GM21423 (cell line): ENCODE results near the gene NOS1AP.

ENCODE experiments used
- ATAC-seq: cut with Tn5 transposase; IDR thresholded peaks from one replicate; pipeline ENCODE4 v1.9.1; 2021; ENCODE audit warnings: mild to moderate bottlenecking, moderate library complexity; ENCODE audit not compliant: unreplicated experiment

Gene NOS1AP

DNA sequence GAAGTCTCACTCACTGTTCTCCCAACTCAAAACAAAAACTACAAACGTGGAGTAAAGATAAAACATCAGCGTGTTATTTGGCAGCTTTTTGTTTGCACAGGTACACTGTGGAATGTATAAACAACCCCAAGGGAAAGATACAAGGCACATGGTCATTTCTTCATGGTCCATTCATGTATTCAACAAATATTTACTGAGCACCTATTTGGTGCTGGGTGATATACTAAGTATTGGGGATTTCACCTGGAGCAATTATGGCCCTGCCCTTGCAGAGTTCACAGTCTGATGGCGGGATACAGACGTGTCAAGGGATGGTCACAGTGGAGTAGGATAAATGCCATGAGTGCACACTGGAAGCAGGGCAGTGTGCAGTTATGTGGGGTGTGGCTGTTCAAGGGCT is 171.1 kb downstream of the NOS1AP start:
- no peak for ATAC-seq

DNA sequence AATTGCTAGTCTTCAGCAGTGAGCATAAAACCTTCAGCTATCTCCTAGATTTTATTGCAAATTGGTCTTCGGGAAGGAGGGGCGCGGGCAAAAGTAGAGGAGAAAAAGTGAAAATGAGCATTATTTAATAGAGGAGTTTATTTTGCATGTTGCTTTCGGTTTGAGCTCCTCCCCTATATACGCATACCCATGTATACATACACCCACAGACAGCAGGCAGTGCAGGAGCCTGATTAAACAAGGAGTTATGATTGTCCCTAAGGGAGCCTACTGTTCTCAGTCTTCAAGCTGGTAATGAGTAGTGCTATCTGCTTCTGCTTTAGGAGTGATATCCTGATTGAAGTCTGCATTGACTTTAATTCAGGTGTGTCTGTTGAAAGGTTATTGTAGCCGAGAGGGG is 173.3 kb downstream of the NOS1AP start:
- ATAC-seq: no peak

DNA sequence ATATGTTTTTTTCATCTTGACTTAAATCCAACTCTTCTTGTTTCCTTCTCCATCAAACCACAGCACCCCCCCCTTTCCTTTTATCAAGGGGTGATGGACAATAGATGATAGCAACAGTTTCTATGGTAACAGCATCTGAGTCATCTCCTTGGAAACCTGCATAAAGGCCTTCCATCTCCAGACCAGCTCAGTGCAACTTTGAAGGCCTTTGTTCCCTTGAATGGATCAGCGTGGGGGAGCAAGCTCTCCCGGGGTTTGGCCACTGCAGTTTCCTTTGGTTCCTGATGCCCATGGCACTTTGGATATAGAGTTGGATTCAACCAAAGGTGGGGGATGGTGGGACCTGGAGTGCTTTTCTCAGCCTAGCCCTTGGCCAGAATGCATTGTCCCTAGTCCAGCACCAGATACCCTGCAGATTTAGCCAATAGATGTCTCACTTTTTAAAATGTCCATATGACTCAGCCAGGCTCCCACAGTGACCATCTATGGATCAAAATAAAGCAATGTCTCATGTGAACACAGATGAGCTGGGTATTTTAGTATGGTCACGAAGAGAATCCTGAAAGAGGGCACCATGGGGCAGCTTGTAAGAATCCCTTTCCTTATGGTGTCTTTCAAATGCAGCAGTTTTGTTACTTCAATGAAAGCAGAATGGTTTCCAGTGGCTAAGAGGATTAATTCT is 179.5 kb downstream of the NOS1AP start:
- no peak for ATAC-seq

DNA sequence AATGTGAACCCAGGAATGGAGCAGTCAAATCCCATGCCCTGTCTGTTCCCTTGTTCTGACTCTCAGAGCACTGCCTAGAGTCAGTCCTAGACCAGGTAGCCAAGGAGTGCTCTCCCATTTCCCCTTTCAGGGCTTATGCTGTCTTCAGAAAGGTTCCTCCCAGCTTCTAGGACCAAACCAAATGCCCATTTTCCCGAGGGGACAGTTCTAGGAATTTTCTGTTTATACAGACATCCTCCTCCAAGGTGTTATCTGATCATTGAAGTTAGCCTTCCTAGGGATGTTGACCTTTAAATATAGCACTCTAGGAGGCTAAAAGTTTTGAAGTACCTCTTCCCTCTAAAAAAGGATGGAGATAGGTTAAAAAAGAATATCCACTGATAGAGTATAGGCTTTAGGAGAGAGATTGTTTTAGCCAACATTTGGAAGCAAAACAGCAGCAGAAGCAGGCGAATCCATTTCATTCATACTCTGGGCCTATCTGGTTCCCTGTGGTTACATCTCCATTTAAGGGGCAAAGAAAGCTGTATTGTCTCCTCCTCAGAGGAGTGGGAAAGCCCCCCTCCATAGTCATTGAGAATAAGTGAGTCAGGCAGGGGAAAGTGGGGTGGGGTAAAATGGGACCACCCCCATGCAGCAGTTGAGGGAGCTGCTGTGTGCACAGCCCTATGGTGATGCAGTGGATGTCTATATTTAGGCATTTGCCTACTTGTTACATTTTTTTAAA is 180.7 kb downstream of the NOS1AP start:
- ATAC-seq: no peak

DNA sequence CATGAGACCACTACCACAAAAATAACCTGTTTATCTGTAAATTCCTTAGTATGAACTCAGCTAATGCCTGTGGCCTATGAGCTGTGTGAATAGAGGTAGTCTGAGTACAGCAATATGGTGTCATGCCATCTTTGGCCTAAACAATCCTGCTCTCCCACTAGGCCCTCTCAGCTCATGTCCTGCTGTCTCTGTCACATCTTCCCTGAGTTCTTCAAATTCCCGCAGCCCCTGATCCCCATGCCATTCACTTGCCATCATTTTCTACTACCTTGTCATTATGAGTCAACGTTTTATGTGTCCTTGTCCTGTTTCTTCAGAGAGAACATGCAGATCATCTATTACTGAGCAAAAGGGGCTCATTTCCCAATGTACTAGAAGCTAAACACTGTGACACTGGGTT is 181.6 kb downstream of the NOS1AP start:
- ATAC-seq: no peak

DNA sequence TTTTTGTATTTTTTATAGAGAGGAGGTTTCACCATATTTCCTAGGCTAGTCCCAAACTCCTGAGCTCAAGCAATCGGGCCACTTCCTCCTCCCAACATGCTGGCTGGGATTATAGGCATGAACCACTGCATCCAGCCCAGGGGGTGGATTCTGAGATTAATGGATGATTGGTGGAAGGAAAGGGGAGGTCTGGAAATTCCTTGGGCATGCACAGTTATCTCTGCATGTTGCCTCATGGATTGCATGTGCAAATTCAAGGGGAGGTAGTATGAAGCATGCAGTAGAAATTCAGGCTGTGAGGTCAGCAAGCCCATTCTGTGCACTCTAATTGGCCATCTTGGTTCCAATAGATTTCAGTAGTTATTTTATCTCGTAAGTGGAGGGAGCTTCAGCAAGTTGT is 182.7 kb downstream of the NOS1AP start:
- no peak for ATAC-seq

DNA sequence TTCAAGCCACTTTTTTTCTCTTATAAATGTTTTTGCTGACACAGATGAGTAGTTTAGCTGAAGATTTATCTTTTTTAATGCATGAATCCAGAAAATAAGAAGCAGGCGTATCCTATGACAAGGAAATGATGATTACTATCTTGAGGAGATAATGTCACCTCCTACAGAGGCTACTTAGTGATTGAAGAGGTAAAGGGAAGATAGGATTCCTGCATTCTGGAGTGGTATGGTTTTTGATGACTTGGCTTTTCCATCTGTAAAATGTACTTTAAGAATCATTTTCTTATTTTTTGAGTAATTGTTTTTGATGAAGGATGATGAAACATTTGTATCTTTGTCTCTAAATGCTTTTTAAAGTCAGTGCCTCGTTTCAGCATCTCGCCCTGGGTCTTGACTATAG is 184.3 kb downstream of the NOS1AP start:
- ATAC-seq: no peak

DNA sequence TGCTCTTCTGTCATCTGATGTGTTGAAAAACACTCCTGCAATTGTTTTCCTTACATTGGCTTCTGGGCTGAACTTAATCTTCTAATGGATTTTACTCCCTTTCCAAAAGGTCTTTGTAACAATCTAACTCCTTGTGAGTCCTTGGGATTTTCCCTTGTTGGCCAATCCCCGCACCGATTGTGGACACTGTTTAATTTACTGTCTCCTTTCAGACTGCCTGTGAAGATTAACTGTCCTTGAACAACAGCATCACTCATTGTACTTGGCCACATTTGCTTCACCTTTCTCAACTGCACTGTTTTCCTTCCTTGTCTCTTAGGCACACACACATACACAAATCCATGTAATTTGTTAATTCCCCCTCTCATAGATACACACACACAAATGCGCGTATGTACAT is 186.8 kb downstream of the NOS1AP start:
- ATAC-seq: no peak

DNA sequence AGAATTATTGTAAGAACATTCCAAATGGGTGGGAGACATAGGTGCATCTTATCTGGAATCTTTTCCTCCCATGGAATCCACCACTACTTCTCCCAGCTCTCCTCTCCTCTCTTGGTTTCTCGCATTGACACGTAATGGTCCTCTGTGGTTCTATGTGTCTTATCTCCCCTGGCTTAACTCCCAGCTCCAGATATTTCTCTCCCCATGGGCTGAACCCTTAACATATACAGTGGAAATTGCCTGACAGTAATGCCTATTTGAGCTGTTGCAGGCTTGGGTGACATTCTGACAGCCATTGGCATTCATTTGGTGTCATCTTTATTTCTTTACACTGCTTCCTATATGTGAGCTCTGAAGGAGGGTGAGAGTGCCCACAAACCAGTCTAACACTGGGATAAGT is 188.9 kb downstream of the NOS1AP start:
- ATAC-seq: no peak

DNA sequence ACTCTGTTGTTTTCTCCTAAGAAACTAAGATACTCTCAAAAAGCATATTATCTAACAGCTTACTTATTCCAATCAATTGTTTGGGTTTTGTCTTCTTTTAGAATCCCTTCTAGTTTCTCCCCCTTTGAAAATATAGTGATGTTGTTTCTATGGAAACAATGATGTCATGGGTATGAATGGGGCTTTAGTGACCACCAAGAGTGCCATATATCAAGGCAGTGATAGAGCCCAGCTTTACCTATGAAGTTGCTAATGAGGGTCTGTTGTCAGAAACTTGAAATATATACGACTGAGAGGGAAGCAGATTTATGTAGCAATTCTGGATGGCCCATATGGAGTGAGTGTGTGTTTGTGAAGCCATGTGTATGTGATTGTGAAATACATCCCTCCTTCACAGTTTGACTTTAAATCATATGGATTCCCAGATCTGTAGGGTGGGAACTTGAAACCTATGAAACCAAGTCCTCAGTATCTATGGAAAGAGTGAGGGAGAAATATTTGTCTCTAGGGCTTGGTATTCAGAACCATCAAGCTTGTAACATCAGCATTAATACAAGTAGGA is 190.5 kb downstream of the NOS1AP start:
- ATAC-seq: no peak

DNA sequence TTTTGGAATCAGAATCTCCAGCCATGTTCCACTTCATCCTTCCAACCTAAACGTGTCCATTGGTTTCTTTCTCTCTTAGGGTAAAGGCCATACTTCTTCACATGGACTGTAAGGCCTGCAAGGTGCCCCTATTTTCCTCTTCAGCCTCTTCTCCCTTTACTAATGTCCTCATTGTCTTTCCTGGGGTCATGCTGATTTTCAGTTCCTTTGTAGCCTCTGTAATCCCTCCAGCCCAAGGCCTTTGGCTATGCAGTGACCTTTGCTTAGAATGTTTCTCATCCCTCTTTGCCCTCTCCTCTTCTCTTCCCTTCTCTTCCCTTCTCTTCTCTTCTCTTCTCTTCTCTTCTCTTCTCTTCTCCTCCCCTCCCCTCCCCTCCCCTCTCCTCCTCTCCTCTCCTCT is 194.6 kb downstream of the NOS1AP start:
- no peak for ATAC-seq

DNA sequence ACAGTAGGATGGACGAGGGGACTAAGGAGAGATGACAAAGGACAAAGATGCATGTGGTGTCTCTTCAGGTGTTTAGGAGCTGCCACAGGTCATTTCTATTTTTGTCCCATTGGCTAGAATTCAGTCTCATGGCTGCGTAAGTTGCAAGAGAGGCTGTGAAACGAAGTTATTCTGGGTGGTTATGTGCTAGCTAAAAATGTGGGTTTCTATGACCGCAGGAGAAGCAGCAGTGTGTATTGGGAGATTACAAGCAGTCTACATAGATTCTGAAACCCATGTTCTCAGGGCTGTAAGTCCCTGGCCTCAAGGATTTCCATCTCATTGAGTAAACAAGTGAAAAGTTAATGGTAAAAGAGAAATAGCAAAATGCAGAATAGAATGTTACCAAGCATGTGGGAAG is 196.5 kb downstream of the NOS1AP start:
- ATAC-seq: no peak

DNA sequence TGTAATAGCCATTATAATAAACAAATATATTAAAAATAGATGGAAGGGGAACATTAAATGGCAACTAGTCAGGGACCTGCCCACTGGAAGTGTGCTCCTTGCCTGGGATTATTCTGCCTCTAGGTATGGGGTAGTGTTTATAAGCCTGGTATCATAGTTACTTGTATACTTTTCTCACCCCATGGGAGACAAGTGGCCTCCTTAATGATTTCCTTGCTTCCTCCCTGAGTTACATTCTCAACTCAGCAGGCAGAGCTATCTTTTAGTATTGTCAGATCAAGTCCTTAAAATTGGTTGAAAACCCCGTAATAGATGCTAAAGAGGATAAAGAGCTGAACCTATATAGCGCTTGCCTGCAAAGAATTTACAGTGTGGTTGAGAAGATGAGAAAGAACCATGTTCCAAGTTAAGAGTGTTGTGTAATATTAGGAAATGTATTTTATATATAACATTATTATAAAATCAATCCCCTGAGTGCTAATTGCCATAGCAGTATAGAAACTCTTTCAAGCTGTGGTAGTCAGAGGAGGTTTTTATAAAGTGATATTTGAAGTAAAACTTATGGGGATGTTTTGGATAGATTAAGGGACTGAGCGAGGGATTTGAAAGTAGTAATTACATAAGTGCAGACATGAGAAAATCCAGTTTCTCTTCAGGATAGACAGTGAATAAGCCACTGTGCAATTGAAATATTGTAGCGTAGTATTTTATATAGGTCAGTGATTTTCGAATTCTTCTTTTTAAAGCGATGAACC is 200.7 kb downstream of the NOS1AP start:
- no peak for ATAC-seq

DNA sequence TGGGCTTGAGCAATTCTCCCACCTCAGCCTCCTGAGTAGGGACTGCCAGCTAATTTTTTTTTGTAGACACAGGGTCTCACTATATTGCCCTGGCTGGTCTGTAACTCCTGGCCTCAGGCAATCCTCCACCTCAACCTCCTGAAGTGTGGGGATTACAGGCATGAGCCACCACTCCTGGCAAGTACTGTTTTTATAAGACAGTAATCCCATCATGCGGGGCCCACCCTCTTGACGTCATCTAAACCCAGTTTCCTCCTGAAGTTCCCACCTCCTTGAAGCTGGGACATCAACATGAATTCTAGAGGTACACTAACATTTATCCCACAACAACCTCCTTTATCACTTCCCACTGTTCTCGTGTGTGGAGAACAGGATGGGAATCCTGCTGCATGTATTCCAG is 202.5 kb downstream of the NOS1AP start:
- ATAC-seq: no peak

DNA sequence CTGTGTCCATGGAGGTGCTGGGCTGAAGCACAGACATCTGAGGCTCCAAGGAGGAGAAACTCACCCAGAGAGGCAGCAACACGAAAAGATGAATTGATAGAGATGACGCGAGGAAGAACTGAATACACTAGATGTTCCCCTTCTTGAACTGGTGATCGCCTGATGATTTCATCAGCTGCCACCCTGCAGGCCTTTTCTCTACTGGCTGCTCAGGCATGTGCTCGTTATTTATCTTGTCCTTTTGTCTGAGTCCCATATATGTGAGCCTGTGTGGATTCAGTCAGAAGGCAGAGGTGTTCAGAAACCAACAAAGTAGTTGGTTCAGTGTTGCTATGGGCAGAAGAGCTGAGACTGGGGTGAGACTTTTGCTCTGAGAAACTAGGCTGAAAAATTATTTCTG is 202.9 kb downstream of the NOS1AP start:
- ATAC-seq: no peak

DNA sequence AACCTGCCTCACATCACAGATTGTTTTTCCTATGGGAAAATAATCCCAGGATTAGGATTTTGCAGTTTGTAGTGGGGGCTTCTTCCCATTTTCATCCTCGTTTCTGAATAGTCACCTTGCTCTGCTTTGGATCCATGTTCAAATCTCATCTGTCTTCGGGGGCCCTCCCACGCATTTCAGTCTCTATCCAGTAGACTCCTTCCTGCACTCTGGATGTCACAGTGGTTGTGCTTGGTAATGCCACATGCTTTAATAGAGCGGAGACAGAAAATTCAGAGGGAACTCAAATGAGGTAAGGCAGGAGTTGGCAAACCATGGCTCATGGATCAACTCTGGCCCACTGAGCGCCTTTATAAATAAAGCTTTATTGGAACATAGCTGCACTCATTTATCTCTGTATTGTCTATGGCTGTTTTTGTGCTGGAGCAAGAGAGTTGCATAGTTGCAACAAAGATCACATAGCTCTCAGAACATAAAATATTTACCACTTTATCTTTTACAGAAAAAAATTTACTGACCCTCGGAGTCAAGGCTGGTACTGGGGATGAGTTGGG is 206.2 kb downstream of the NOS1AP start:
- ATAC-seq: no peak

DNA sequence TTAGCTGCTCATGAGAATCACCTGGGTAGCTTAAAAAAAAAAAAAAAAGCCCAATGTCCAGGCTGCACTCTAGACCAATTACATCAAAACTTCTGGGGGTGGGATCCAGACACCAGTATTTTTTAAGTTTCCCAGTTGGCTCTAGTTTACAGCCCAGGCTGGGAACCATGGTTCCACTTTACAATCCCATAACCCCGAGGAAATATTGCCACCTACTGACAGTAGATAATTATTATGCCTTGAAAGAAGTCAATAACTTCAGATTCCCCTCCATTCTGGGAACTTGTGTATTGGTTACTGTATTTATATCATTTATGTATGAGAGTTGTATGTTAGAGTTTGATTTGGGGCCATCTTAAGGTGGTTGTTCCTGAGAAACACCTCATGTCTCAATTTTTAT is 207.0 kb downstream of the NOS1AP start:
- ATAC-seq: no peak

DNA sequence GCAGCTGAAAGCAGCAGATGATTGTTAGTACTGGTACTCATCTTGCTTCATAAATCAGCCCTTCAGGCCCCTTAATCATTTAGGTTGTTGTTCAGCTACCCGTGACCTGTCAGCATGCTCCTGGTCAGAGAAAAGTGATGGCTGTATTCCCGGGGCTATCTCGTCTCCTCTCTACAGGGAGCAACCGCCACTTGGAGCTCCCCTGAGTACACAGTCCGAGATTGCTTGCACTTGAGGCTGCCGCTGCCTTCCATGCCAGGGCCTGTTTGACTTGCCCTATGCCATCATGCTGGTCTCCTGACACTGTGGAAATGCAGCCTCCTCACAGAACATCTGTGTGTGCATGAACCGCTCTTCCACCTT is 209.6 kb downstream of the NOS1AP start:
- ATAC-seq: no peak

DNA sequence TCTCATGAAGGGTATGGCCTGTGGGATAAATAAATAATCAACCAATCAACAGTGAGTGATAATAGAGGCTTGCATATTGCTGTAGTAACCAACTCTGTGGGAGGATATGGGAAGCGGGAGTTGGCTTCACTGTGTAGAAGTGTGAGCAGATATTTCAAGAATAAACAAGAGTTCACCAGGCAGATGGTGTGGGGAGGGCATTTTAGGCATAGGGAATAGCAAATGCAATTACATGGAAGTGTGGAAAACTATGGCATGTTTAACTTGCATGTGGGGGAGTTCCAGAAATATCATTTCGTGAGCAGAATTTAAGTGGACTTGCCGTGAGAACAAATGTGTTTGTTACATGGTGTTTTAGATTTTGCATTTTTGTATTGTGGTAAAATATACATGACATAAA is 211.9 kb downstream of the NOS1AP start:
- ATAC-seq: no peak

DNA sequence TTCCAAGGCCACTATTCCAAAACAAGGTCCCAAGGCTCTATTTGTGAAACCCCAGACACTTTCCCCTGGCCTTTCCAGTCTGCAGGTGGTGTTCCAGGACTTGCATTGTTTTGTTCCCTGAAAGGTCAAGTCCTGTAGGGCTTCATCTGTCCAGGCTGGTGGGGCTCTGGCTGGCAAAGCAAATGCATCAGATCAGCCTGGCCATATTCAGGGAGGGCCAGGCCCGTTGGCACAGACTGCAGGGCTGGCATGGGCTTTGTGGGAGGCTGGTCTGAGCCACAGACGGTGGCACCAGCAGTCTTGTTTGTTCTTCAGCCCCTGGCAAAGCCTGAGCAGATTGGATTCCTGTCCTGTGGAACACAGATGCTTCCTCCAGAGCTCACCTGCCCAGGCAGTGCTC is 214.2 kb downstream of the NOS1AP start:
- no peak for ATAC-seq

DNA sequence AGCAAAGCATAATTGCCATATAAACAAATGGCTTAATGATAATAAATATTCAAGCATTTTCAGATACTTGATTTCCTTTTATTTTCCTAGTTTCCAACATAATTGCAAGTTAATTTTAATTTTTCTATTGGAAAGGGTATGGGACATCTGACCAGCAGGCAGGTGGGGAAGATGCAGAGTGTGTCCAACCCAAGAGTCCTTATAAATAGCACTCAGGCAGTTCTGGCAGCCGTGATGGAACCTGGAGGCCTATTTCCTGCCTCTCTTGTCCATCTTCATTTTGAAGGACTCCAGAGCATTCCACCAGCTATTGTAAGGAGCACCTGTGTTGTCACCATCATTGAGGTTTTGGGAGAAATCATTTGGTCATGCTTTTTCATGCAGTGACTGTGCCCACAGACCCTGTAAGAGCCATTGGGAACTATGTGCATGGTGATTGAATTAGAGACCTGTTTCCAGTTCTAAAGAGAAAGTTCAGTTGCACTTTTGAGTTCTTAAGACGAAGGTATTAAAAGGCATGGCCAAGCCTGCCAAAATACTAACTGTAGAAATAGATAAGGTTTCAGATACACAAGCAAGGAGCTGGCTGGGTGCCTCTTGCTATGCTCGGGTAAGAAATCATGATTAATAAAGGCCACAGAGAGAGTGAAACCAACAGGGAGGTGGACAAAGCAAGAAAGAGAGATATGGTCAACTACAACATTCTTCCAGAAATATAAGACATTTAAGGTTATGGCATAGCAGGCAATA is 214.9 kb downstream of the NOS1AP start:
- no peak for ATAC-seq
